SW 1271 (cell line): ENCODE data around the gene PPP2R3B.
"Not testable (repeated sequence)": the region's sequence is repeated elsewhere in the genome, so short reads cannot be mapped to it uniquely, and the experiment has no call there.

Experiments used
- DNase-seq, 2 experiments: peaks; one replicate each; lab custom pipeline; 2025; lab: John Stamatoyannopoulos, UW

Gene PPP2R3B

GRCh38 chrX:353566-354535, 32.9 kb downstream of the PPP2R3B start:
- DNase-seq: no peak

DNA sequence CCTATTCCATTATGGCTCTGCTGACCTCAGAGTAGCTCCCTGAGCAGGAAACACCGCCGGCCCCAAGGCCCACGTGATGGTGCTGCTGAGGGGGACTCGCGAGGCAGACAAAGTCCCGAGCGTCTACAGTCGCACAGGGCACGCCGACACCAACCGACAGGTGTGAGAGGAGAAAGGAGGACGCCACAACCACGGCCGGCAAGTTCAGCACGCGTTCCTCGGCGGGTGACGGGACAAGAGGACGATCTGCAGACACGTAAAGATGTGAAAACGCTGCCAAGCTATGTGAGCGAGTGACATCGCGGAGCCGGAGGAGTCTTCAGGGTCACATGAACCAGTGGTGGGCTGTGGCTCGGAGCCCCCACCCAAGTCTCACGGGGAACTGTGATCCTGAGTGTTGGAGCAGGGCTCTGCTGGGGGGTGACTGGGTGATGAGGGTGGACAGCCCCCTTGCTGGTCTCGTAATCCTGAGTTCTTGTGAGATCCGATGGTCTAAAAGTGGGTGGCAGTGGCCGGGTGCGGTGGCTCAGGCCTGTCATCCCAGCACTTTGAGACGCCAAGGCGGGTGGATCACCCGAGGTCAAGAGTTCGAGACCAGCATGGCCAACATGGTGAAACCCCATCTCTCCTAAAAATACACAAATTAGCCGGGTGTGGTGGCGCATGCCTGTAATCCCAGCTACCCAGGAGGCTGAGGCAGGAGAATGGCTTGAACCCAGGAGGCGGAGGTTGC, 34.0 kb downstream of the PPP2R3B start:
- no peak for DNase-seq

GRCh38 chrX:352181-352580, 34.5 kb downstream of the PPP2R3B start:
- DNase-seq: no peak

DNA sequence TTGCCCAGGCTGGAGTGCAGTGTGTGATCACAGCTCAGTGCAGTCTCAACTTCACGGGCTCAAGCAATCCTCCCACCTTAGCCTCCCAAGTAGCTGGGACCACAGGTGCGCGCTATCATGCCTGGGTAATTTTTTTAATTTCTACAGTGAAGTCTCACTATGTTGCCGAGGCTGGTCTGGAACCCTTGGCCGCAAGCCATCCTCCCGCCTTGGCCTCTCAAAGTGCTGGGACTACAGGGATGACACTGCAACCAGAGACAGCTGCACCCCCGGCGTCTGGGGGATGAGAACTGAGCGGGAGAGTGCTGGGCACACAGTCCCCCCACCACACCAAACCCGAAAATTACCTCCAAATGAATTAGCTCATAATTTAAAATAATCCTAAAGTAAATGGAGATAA, 35.0 kb downstream of the PPP2R3B start:
- DNase-seq: no peak

DNA sequence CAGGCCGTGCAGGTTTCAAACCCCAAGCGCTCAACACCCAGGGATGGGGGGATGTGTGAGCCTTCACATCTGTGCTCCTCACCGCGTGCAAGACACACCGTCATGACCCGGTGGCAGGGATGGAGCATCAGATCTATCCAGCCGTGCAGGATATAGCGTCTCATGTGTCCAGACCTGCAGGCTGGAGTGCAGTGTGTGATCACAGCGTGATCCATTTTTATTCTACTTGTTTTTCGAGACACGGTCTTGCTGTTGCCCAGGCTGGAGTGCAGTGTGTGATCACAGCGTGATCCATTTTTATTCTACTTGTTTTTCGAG, 35.4 kb downstream of the PPP2R3B start:
- DNase-seq: not testable (repeated sequence)

GRCh38 chrX:350534-351323, 36.0 kb downstream of the PPP2R3B start:
- DNase-seq: no peak

GRCh38 chrX:350148-350533, 36.6 kb downstream of the PPP2R3B start:
- DNase-seq: no peak

GRCh38 chrX:349702-350101, 37.0 kb downstream of the PPP2R3B start:
- DNase-seq: no peak

DNA sequence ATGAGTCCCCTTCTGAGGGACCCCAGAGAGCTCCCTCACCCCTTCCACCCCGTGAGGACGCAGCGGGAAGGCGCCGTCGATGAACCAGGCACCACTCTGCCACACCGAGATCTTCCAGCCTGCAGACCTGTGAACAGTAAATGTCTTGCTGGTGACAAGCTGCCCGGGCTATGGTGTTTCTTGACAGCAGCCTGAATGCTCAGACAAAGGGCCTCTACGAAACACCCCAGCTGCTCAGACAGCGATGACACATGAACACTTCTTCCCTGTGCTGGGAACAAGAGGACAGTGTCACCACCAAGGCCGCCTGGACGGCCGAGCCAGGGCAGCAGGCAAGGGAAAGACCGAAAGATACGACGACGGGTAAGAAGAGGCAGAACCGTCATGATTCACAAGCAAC, 37.5 kb downstream of the PPP2R3B start:
- DNase-seq: no peak

DNA sequence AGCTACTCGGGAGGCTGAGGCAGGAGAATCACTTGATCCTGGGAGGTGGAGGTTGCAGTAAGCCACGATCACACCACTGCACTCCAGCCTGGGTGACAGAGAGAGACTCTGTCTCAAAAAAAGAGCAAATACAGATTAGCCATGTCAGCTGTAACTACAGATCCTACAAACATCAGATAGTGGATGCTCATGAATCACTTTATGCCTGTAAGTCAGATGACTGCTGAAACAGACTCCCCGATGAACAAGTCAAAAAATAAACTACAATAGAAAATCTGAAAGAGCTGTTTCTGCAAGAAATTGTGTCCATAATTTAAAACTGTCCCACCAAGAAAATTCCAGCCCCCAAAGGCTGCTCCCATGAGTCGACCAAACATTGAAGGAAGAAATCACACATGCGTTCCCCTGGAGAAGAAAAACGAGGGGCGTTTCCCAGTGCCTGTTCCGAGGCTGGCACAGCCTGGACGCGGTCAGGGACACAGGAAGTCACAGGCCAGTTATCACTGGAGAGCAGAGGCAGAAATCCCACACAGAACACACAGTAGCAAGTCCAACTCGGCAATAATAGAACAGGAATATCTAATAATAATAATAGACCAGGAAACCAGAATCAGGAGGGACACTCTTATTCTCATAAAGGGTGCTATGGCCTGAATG, 38.1 kb downstream of the PPP2R3B start:
- no peak for DNase-seq

DNA sequence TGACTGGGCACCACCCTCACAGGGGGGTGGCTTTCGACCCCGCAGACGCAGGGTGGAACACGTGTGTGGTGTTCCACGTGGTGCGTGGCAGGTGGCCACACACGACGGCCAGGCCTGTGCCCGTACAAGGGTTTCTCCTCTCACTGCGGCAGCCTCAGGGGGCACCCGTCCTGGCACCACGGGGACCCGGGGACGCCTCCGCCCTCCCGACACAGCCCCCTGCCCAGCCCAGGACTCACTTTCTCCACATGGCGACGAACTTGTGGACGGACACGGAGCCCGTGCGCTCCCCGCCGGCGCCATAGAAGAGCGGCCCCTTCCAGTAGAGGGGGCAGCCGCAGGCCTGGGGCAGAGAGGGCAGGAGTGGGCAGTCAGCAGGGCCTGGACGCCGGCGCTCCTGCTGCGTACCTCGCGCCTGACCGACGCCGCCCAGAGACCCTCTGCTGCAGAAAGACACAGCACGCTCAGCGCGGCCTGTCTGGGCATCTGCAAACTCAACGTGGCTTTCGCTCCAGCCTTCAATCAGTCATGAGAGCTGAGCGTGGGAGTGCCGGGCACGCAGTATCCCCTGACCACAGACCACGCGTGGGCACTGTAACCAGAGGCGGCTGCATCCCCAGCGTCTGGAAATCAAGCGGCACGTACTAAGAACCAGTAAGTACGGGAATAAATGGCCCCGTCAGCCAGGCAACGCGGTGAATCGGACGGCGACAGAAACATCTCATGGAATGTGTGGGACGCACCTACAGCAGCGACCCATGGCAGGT, 39.2 kb downstream of the PPP2R3B start:
- DNase-seq: no peak

GRCh38 chrX:346034-346813, 40.5 kb downstream of the PPP2R3B start:
- no peak for DNase-seq

DNA sequence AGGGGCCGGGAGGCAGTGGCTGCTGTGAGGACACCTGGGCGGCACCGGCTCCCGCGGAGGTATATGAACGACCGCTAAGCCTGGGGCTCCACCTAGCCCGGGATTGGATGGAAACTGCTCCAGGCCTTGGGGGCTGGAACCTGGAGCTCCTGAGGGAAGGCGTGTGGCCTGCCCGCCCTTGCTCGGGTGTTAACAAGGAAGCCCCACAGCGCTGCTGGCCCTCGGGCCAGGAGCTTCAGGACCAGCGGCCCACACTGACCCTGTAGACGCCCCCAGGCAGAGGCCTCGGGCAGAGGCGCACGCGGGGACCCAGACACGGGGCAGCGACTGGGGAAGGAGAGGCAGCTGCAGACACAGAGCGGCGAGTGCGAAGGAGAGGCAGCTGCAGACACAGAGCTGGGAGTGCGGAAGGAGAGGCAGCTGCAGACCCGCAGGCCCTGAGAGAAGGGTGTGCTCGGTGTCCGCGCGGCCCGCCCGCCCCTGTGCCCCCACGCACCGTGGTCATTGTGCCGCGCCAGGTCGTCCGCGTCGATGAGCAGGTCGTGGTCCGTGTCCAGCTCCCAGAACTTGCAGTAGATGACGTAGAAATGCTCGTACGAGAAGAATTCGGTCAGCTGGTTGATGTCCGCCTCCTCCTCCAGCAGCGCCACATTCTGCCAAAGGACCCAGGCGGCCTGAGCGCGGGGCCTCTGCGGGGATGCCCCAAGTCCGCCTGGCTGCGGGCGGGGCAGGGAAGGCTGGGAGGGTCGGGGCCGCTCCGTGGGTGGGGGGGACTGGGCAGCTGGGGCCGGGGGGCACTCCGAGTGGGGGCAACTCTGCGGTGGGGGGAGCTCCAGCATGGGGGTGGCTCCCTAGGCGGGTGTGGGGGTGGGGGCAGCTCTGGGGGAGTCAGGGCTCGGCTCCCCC, 41.4 kb downstream of the PPP2R3B start:
- DNase-seq: no peak

DNA sequence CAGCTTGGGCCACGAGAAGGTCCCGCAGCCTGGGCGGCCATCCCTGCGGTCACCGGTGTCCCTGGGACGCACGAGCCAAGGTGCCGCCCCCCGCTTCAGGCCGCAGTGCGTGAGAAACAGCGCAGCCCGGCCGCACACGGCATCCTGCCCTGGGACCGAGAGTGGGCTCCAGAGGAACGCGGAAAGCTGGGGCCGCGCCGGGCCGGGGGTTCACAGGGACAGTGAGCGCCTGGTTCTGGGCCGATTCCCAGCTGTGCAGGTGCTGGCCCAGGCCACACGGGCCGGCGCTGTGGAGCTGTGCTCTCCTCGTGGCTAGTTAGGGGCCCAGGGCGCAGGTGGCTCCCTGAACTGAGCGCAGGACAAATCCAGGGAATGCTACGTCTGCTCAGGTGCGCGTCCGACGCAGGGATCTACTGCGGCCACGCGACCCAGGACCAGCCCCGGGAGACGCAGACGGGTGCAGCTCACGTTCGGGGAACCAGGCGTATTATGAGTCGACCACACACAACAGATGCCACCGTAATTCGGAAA, 42.3 kb downstream of the PPP2R3B start:
- no peak for DNase-seq

DNA sequence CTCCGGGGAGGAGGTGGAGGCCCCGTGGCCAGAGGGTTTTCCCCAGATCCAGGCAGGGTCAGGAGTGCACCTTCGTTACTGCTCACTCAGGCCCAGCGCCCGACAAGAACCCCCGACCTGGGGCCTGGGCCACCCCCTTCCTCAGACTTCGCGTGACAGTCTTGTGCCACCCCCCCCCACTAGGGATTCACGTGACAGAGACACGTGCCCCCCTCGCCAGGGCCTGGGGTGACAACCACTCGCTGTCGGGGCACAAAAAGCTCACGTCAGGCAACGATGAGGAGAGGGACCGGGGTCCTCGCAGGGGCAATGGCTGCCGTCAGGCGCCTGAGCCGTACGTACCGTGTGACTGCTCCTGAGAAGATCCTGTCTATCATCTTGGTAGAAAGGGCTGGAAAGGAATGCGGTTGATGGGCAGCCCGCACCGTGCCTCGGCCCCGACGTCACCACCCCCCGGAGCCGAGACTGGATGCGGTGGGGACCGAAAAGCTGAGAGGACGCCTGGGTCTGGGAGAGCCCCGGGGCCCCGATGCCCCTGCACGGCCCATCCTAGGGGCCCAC, 45.1 kb downstream of the PPP2R3B start:
- DNase-seq: no peak

GRCh38 chrX:340641-341423, 45.9 kb downstream of the PPP2R3B start:
- no peak for DNase-seq

GRCh38 chrX:340121-340520, 46.6 kb downstream of the PPP2R3B start:
- no peak for DNase-seq

DNA sequence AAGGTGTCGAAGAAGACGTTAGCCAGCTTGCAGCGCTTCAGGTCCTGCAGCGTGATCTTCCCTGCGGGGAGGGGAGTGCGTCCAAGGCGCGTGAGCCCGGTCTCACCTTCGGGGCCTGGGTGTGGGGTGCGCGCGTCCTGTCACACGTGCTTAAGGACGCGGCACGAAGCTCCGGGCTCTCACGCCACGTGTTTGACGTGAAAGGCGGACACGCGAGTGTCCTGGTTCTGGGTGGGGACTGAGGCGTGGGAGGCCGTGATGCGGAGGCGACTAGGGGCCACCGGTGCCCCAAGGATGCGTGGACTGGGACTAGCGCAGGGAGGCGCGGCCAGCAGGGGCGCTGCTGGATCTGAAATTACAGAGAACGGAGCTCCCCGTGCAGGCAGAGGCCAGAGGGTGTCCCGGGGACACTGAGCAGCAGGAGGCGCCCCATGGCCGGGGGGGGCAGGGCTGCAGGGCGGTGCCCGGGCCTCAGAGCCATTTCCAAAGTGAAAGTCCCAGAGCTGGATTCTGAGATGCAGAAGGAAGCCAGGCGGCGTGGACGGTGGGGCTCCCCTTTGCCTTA, 47.8 kb downstream of the PPP2R3B start:
- DNase-seq: no peak
